ENCODE data around the gene CUBN. TPM values are rescaled to one million over a fixed set of nuclear protein-coding genes. Genes with fewer than 3 reads are reported as not detected.

CUBN gene
- total RNA-seq, 3 donors from 2014 or later, result 0.31 to 1.9 (median 0.38) TPM

DNA sequence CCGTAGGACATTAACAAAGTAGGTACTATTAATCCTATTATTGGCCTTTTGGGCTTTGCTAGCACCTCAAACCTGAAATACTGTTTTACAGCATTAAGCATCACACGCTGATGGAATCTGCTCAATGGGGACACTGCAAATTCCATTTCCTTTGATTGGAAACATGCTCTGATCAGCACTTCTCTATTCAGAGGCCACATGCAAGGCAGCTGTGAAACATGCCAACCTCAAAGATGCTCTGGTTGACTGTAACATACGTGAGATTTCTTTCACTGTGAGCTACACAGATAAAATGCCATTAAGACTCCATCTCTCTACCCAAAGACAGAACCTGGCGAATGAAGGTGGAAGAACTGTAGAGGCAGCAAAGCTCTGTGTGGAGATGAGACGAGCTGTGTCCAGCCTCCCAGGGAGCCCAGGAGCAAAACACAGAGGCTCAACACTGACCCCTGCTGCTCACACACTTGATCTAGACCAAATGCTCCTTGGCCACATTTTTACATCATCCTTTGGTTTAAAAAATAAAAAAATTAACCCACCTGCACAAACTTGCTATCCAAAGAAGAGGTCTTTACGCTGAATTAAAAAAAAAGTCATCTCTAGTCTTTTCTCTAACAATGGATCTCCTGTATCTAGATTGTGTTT, 320.4 kb downstream of the CUBN start:
- H3K4me1 ChIP-seq (ENCODE audit: low read depth), result peaks cover 3% of the 10 kb centered on the region
- intact Hi-C loops (cut with DNase I, micrococcal nuclease), result no loop called here
- peak; percentile 15 for TF ChIP-seq CTCF (IDR thresholded peaks at IDR 0.05)
- no peak overlapping the region for H3K4me3 ChIP-seq
- no peaks in the 10 kb centered on the region for H3K36me3 ChIP-seq (ENCODE audit: low read depth)
- peak; percentile 86 for ATAC-seq
- peak in 2 of 3 donors; percentile 62 to 83 for DNase-seq
- no peaks in the 10 kb centered on the region for H3K9me3 ChIP-seq

DNA sequence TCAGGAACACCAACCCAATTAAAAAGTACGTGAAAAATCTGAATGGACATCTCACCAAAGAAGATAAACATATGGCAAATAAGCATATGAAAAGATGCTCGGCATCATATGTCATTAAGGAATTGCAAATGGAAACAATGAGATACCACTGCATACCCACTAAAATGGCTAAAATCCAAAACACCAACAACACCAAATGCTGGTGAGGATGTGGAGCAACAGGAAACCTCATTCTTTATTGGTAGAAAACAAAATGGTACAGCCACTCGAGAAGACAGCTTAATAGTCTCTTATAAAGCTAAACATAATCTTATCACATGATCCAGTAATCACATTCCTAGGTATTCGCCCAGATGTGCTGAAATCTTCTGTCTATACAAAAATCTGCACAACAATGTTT, 325.5 kb downstream of the CUBN start:
- DNase-seq, result no peak
- intact Hi-C loops (cut with DNase I, micrococcal nuclease), result no loop called here
- Histone ChIP-seq H3K4me1 (ENCODE audit: low read depth) (peaks cover 1% of the 10 kb centered on the region), H3K9me3 (no peaks in the 10 kb centered on the region), H3K36me3 (ENCODE audit: low read depth) (no peaks in the 10 kb centered on the region), H3K4me3 (no peak overlapping the region)
- no peak for TF ChIP-seq CTCF (IDR thresholded peaks at IDR 0.05)
- no peak for ATAC-seq

GRCh38 chr10:16803464-16803863, 326.1 kb downstream of the CUBN start:
- Histone ChIP-seq H3K36me3 (ENCODE audit: low read depth) (no peaks in the 10 kb centered on the region), H3K4me3 (no peak overlapping the region), H3K4me1 (ENCODE audit: low read depth) (no peaks in the 10 kb centered on the region), H3K9me3 (no peaks in the 10 kb centered on the region)
- no peak for ATAC-seq
- intact Hi-C loops (cut with DNase I, micrococcal nuclease), result no loop called here
- no peak for DNase-seq
- TF ChIP-seq CTCF (IDR thresholded peaks at IDR 0.05), result no peak

DNA sequence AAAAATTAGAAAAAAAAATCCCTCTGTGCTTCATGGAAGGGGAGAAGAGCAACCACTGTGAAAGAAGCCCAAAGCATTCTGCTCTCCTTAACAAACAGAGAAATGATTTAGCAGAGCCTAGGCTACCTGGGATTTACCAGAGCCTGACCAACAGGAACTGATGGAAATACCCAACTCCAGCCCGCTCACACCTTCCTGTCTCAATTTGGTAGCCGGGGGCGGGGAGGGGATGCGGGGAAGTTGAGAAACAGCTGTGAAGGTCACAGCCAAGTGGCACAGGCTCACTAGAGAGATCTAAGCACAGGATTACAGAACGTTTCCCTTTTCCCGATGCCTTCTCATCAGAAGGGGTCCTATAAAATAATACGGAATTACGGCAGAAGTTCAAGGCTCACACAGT, 330.0 kb downstream of the CUBN start:
- no peak for ATAC-seq
- TF ChIP-seq CTCF (IDR thresholded peaks at IDR 0.05), result no peak

GRCh38 chr10:16798571-16798970, 331.0 kb downstream of the CUBN start:
- DNase-seq, result no peak
- Histone ChIP-seq H3K36me3 (ENCODE audit: low read depth) (no peaks in the 10 kb centered on the region), H3K4me3 (no peak overlapping the region), H3K4me1 (ENCODE audit: low read depth) (no peaks in the 10 kb centered on the region), H3K9me3 (no peaks in the 10 kb centered on the region)
- intact Hi-C loops (cut with DNase I, micrococcal nuclease), result no loop called here
- peak; percentile 67 for ATAC-seq
- TF ChIP-seq CTCF (IDR thresholded peaks at IDR 0.05), result no peak

More for the DNA sequence above, 330.0 kb downstream of the CUBN start:
- H3K9me3 ChIP-seq, result no peaks in the 10 kb centered on the region
- intact Hi-C loops (cut with DNase I, micrococcal nuclease), result no loop called here
- H3K4me1 ChIP-seq (ENCODE audit: low read depth), result no peaks in the 10 kb centered on the region
- no peak for DNase-seq
- H3K36me3 ChIP-seq (ENCODE audit: low read depth), result no peaks in the 10 kb centered on the region
- no peak overlapping the region for H3K4me3 ChIP-seq

All from mucosa of descending colon (tissue), 3 donors.